ENCODE data around the gene HNMT.

- TF ChIP-seq ZNF138 (tag by site-specific recombination; IDR thresholded peaks at IDR 0.05; ENCODE audit: borderline replicate concordance) (no peak), PRDM6 (tag by site-specific recombination; IDR thresholded peaks at IDR 0.05) (no peak), GLIS1 (tag by site-specific recombination; IDR thresholded peaks at IDR 0.05) (no peak)
These were observed 56.9 kb downstream of the HNMT start for GRCh38 chr2:138021154-138021553.
